HUES64 (cell line): ENCODE measurements around the gene CAPN15.

Experiments
- H3K27ac ChIP-seq: 2 replicates; pipeline ENCODE4 v1.7.0; 2013; ENCODE audit warnings: low read depth, low read length, inconsistent platforms
- H3K27me3 ChIP-seq: 2 replicates; pipeline ENCODE4 v1.6.1; 2013; ENCODE audit warnings: mild to moderate bottlenecking, low read length; ENCODE audit not compliant: insufficient read depth
- H3K36me3 ChIP-seq: 2 replicates; pipeline ENCODE4 v1.6.1; 2013; ENCODE audit warnings: mild to moderate bottlenecking, low read length; ENCODE audit not compliant: insufficient read depth
- H3K4me1 ChIP-seq: 2 replicates; pipeline ENCODE4 v1.6.1; 2013; ENCODE audit warnings: mild to moderate bottlenecking, low read length, moderate library complexity; ENCODE audit not compliant: insufficient read depth
- H3K4me3 ChIP-seq: 2 replicates; pipeline ENCODE4 v1.5.1; 2013; ENCODE audit warnings: mild to moderate bottlenecking, low read length, moderate library complexity
- H3K9ac ChIP-seq: 2 replicates; pipeline ENCODE4 v1.6.1; 2013; ENCODE audit warnings: mild to moderate bottlenecking, low read depth, low read length
- H3K9me3 ChIP-seq: 2 replicates; pipeline ENCODE4 v1.6.1; 2013; ENCODE audit warnings: low read depth, low read length; ENCODE audit not compliant: insufficient read depth
- whole genome bisulfite sequencing: fragments of 150-250, 120-280 bp; methylation state at CpG from one replicate; pipeline ENCODE4 v1.1.7; 2013; ENCODE audit warnings: missing lambda C conversion rate; 5-methylcytosine and 5-hydroxymethylcytosine counted together

Gene CAPN15

GRCh38 chr16:603933-604332, 76.4 kb downstream of the CAPN15 start:
- H3K36me3 ChIP-seq, result peaks cover 5% of the 10 kb centered on the region; the same call in 1 of the 2 replicates
- no peaks in the 10 kb centered on the region for H3K27me3 ChIP-seq
- no peak overlapping the region for H3K9ac ChIP-seq
- 84% methylated on average over 3 of the region's 5 CpGs for WGBS
- H3K4me3 ChIP-seq, result no peak overlapping the region
- peaks cover 5% of the 10 kb centered on the region; the same call in 1 of the 2 replicates for H3K9me3 ChIP-seq
- no peaks in the 10 kb centered on the region; the same call in 1 of the 2 replicates for H3K4me1 ChIP-seq
- H3K27ac ChIP-seq, result no peak overlapping the region
